HG02938 (cell line): ENCODE measurements around the gene IRF7.

Experiments
- ATAC-seq: cut with Tn5 transposase; IDR thresholded peaks from one replicate; pipeline ENCODE4 v1.9.1; 2021; ENCODE audit warnings: mild to moderate bottlenecking, moderate library complexity; ENCODE audit not compliant: unreplicated experiment

Gene IRF7

GRCh38 chr11:641806-642370, 26.1 kb upstream of the IRF7 start:
- no peak for ATAC-seq

DNA sequence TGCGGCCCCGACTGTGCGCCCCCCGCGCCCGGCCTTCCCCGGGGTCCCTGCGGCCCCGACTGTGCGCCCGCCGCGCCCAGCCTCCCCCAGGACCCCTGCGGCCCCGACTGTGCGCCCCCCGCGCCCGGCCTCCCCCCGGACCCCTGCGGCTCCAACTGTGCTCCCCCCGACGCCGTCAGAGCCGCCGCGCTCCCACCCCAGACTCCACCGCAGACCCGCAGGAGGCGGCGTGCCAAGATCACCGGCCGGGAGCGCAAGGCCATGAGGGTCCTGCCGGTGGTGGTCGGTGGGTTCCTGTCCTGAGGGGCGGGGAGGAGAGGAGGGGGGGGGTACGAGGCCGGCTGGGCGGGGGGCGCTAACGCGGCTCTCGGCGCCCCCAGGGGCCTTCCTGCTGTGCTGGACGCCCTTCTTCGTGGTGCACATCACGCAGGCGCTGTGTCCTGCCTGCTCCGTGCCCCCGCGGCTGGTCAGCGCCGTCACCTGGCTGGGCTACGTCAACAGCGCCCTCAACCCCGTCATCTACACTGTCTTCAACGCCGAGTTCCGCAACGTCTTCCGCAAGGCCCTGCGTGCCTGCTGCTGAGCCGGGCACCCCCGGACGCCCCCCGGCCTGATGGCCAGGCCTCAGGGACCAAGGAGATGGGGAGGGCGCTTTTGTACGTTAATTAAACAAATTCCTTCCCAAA, 24.4 kb upstream of the IRF7 start:
- ATAC-seq, result no peak

GRCh38 chr11:639332-639955, 23.7 kb upstream of the IRF7 start:
- no peak for ATAC-seq

DNA sequence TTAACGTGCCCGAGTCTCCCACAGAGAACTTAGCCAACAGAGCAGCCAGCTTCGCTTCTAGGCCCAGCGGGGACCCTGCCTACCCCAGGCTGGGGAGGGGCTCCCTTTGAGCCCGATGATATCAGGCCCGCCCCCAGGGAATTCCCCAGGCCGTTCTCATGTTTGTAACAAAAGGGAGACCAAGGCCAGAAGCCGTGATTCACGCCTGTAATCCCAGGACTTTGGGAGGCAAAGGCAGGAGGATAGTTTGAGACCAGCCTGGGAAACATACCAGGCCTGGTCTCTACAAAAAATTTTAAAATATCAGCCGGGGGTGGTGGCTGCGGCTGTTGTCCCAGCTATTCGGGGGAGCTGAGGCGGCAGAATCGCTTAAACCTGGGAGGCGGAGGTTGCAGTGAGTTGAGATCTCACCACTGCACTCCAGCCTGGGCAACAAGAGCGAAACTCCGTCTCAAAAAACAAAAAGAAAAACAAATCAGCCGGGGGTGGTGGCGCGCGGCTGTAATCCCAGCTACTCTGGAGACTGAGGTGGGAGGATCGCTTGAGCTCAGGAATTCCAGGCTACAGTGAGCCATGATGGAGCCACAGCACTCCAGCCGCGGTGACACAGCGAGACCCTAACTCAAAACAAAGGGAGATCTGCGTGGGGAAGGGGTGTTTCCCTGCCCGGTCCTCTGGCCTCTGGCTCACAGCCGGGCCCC, 23.0 kb upstream of the IRF7 start:
- no peak for ATAC-seq

- ATAC-seq, result no peak
Observed at GRCh38 chr11:637593-638521, 22.1 kb upstream of the IRF7 start.

DNA sequence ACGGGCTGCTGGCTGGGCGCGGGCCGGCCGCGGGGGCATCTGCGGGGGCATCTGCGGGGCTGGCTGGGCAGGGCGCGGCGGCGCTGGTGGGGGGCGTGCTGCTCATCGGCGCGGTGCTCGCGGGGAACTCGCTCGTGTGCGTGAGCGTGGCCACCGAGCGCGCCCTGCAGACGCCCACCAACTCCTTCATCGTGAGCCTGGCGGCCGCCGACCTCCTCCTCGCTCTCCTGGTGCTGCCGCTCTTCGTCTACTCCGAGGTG, 21.5 kb upstream of the IRF7 start:
- ATAC-seq, result no peak

GRCh38 chr11:636511-637332, 21.0 kb upstream of the IRF7 start, which contains the start of gene DRD4:
DRD4 (plus strand) TSS chr11:637269; CDS start chr11:637305, 36 bp downstream.
- no peak for ATAC-seq

DNA sequence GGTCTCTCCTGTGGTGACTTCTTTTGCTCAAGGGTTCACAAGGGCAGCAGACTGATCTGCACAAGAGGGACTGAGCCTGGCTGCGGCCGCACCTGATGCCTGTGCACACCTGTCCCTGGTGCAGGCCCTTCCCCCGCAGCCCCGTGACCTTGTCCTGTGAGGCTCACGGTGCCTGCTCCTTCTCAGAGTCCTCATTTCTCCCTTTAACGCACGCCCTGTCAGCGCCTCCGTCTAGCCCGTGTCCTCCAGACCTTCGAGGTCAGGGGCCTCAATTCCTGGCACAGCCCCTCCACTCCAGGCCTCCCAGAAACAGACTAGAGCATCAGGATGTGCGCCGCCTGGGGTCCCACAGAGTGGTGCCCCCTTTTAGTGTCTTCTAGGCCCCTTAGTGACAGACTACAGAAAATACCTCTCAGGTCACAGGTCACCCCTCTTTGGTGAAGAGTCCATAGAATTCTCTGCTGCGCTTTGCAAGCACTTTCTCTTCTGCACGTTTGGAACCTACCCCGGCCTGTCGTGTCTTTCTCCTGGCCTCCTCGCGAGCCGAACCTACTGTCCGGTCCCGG, 20.3 kb upstream of the IRF7 start:
- no peak for ATAC-seq

GRCh38 chr11:630871-631270, 15.1 kb upstream of the IRF7 start:
- no peak for ATAC-seq

DNA sequence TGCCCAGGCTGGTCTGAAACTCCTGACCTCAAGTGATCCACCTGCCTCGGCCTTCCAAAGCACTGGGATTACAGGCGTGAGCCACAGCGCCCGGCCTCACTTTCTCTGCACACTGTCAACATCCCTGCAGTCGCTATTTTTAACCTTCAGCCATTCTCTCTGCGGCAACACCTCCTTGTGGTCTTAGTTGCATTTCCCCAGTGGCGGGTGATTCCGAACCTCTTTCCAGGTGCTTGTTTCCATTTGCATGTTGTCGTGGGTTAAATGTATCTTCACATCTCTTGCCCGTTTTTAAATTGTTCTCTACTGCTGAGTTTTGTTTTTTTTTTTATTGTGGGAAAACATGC, 13.5 kb upstream of the IRF7 start:
- ATAC-seq, result no peak

GRCh38 chr11:628056-628455, 12.3 kb upstream of the IRF7 start:
- no peak for ATAC-seq

DNA sequence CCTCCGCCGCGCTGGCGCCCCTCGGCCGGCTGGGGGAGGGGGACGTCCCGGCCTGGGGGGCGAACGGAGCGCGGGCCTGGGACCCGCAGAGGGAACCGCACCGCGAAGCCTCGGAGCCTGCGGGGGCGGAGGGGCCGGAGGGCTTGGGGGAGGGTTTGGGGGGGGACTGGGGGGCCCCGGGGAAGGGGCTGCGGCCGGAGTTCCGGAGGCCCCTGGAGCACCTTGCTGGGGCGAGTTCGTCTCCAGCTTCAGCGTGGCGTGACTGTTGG, 11.5 kb upstream of the IRF7 start:
- no peak for ATAC-seq

- no peak for ATAC-seq
Observed at GRCh38 chr11:626475-627307, 10.9 kb upstream of the IRF7 start, which contains the start of gene SCT. SCT (minus strand) TSS chr11:627181; CDS start chr11:627143, 38 bp downstream.

DNA sequence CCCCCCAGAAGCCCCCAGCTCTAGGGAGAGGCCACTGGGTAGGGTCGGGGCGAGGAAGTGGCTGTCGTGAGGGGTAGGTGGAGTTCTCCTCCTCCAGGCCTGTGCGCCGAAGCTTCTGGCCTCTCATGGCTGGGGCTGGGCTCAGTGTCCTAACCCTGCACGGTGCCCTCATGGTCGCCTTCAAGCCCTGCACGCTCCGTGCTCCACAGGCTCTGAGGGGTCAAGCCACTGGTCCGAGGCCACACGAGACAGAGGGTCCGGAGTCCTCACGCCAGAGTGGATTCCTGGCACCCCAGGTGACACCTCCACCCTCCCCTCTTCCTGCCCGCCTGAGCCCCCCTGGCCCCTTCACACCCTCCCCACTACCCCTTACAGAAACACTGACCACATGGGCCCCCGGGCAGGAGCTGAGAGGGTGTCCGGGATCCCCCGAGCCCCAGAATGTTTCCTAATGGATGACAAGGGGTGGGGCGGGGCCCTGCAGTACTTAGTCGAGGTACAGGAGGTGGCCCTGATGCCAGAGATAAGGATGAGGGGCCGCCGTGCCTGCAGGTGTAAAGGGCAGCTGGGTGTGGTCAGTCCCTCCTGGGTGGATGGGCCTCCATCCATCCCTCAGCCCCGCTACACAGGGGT, 10.0 kb upstream of the IRF7 start:
- no peak for ATAC-seq

- no peak for ATAC-seq
Observed at GRCh38 chr11:624705-625635, 9.2 kb upstream of the IRF7 start, which contains the start of gene CDHR5. CDHR5 (minus strand) TSS chr11:624955; CDS start chr11:624902, 53 bp downstream.

DNA sequence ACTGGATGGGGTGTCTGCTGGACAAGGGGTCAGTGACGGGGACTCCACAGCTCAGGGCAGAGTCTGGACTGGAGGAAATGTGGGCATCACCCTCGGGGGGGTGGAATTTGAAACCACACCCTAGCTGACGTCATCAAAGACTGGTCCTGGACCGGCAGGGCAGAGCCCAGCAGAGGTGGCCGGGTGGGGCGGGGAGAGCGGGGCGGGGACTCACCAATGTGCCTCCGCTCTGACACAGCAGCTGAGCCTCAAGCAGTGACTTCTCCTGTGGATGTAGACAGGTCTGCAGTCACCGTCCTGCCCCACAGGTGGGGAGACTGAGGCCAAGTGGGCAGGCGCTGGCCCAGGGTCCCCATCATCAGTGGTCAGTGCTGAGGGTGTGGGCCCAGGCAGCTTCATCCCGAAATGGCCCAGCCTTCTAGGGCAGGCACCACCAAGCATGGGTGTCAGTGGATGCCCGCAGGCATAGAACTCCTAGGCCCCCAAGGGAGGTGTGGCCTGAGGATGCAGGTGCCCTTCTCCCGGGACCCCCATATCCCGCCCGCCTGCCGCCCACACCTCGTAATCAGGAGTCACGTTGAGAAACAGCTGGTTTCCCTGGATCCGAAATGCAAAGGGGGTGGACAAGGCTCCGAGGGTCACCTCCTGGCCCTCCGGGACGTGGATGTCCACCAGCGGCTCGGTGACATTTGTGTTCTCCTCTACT, 8.4 kb upstream of the IRF7 start:
- ATAC-seq, result no peak

- no peak for ATAC-seq
Observed at GRCh38 chr11:623349-623869, 7.7 kb upstream of the IRF7 start.
